T-cell (primary cell): Measurements from ENCODE around the gene MEPE. TPM values are rescaled to one million over a fixed set of nuclear protein-coding genes. Genes with fewer than 3 reads are reported as not detected.

Source experiments
- ATAC-seq, 4 experiments: fragments of 200-7000 bp in 3 of 4; fragments of 150-1000 bp in 1 of 4; cut with Tn5 transposase; replicated peaks in 1 of 4; 1 replicate in 3 of 4; 2 replicates in 1 of 4; pipeline ENCODE4 v1.10.0; 2021; ENCODE audit warnings: moderate library complexity in 3 of 4, mild to moderate bottlenecking in 2 of 4, moderate number of reproducible peaks in 1 of 4
- CTCF ChIA-PET, 2 donors: fragments of 300-600 bp; sonication (Branson Sonifier 250); formaldehyde crosslinking; loops; one replicate each; lab custom pipeline; 2022; ENCODE audit warnings: antibody characterized with exemption in 2 of 2; lab: Charles Lee
- POLR2A ChIA-PET, 2 donors: fragments of 300-600 bp; sonication (Branson Sonifier 250); formaldehyde crosslinking; loops; one replicate each; lab custom pipeline; 2022; ENCODE audit warnings: antibody characterized with exemption in 2 of 2; lab: Charles Lee
- DNase-seq, 35 experiments: peaks; one replicate each; pipeline versions ENCODE4 v3.0.0 to v3.0.0-alpha.2; 2013 to 2023
- H3K27ac ChIP-seq: one replicate; pipeline ENCODE4 v1.5.1; 2013; ENCODE audit warnings: low read length
- H3K27me3 ChIP-seq, 2 experiments: replicated peaks in 1 of 2; 1 replicate in 1 of 2; 2 replicates in 1 of 2; pipeline versions ENCODE4 v1.6.1 to v1.7.0; 2013; ENCODE audit warnings: low read length in 1 of 2, mixed read lengths in 1 of 2; ENCODE audit not compliant: control insufficient read depth in 2 of 2, insufficient read depth in 2 of 2; ENCODE audit errors: extremely low read depth in 1 of 2
- H3K36me3 ChIP-seq, 2 donors: 1 replicate in 1 of 2; 2 replicates in 1 of 2; pipeline versions ENCODE4 v1.6.1 to v1.7.0; 2013; ENCODE audit warnings: low read length in 1 of 2; ENCODE audit not compliant: control insufficient read depth in 2 of 2, insufficient read depth in 1 of 2; ENCODE audit errors: extremely low read depth in 1 of 2
- H3K4me1 ChIP-seq, 2 experiments: 1 replicate in 1 of 2; 2 replicates in 1 of 2; pipeline versions ENCODE4 v1.6.1 to v1.7.0; 2013; ENCODE audit warnings: low read length in 2 of 2, mixed read lengths in 1 of 2; ENCODE audit not compliant: insufficient read depth in 2 of 2, control insufficient read depth in 1 of 2; ENCODE audit errors: extremely low read depth in 1 of 2
- H3K4me3 ChIP-seq, 2 donors: 1 replicate in 1 of 2; 2 replicates in 1 of 2; pipeline versions ENCODE4 v1.5.1 to v1.7.0; 2013; ENCODE audit warnings: mild to moderate bottlenecking in 2 of 2, low read length in 1 of 2, moderate library complexity in 1 of 2; ENCODE audit not compliant: control insufficient read depth in 1 of 2; ENCODE audit errors: extremely low read depth in 1 of 2
- H3K9me3 ChIP-seq: 2 replicates; pipeline ENCODE4 v1.7.0; 2013
- H3K27ac Mint-ChIP-seq, 2 donors: one replicate each; pipeline ENCODE4 v1.8.0; 2020 to 2021; ENCODE audit warnings: mild to moderate bottlenecking in 2 of 2, mixed read lengths in 2 of 2
- H3K27me3 Mint-ChIP-seq, 2 donors: one replicate each; pipeline ENCODE4 v1.8.0; 2021 to 2022; ENCODE audit warnings: mixed read lengths in 2 of 2
- H3K36me3 Mint-ChIP-seq: one replicate; pipeline ENCODE4 v1.8.0; 2021; ENCODE audit warnings: mixed read lengths
- H3K4me1 Mint-ChIP-seq, 3 donors: one replicate each; pipeline ENCODE4 v1.8.0; 2020 to 2022; ENCODE audit warnings: mixed read lengths in 3 of 3, mild to moderate bottlenecking in 1 of 3
- H3K4me3 Mint-ChIP-seq, 3 donors: one replicate each; pipeline ENCODE4 v1.8.0; 2020 to 2022; ENCODE audit warnings: mild to moderate bottlenecking in 3 of 3, mixed read lengths in 3 of 3, moderate library complexity in 3 of 3
- H3K9me3 Mint-ChIP-seq, 3 donors: one replicate each; pipeline ENCODE4 v1.8.0; 2020 to 2022; ENCODE audit warnings: mixed read lengths in 3 of 3
- WGBS: methylation state at CpG from one replicate; pipeline ENCODE4 v1.1.5; 2013; ENCODE audit warnings: missing lambda C conversion rate; ENCODE audit not compliant: insufficient coverage; 5-methylcytosine and 5-hydroxymethylcytosine counted together
- total RNA-seq, 35 experiments: library from RNA in 6 of 35; stranded (reverse) in 6 of 35; fragments of 120-200 nt in 1 of 35; gene quantifications; one replicate each; pipeline versions ENCODE4 v1.2.1 to v1.2.4 and lab custom pipeline; 2013 to 2026

The MEPE gene
- total RNA-seq, 5 donors from 2014 or later (not counting 1 experiment from before 2014, with no cell fraction given), result not detected

GRCh38 chr4:87804871-87805270 lies 27.9 kb upstream of the MEPE start:
- ChIA-PET POLR2A (no interaction called here), CTCF (no interaction called here)
- Histone ChIP-seq H3K27me3 (no peaks in the 10 kb centered on the region), H3K36me3 (no peaks in the 10 kb centered on the region), H3K27ac (no peak overlapping the region), H3K4me1 (no peaks in the 10 kb centered on the region), H3K4me3 (no peak overlapping the region), H3K9me3 (no peaks in the 10 kb centered on the region)
- Mint-ChIP-seq H3K27ac (no peak overlapping the region), H3K4me1 (no peaks in the 10 kb centered on the region), H3K36me3 (no peaks in the 10 kb centered on the region), H3K27me3 (no peaks in the 10 kb centered on the region), H3K9me3 (no peaks in the 10 kb centered on the region), H3K4me3 (no peak overlapping the region)
- WGBS, result no CpG with 5 or more reads among the region's 2 CpGs
- ATAC-seq, result no peak
- DNase-seq, result no peak

- Histone ChIP-seq H3K9me3 (no peaks in the 10 kb centered on the region), H3K27me3 (no peaks in the 10 kb centered on the region), H3K36me3 (no peaks in the 10 kb centered on the region), H3K27ac (no peak overlapping the region), H3K4me1 (no peaks in the 10 kb centered on the region), H3K4me3 (no peak overlapping the region)
- POLR2A ChIA-PET, result no interaction called here
- ATAC-seq, result no peak
- no peak for DNase-seq
- Mint-ChIP-seq H3K36me3 (no peaks in the 10 kb centered on the region), H3K4me3 (no peak overlapping the region), H3K4me1 (no peaks in the 10 kb centered on the region), H3K27me3 (no peaks in the 10 kb centered on the region), H3K27ac (no peak overlapping the region), H3K9me3 (no peaks in the 10 kb centered on the region)
- WGBS, result no CpG with 5 or more reads among the region's 2 CpGs
- CTCF ChIA-PET, result no interaction called here
Observed at GRCh38 chr4:87805971-87806370, 26.8 kb upstream of the MEPE start.

- no peaks in the 10 kb centered on the region for H3K27me3 ChIP-seq
- no peaks in the 10 kb centered on the region for H3K9me3 ChIP-seq
- H3K27ac ChIP-seq, result no peak overlapping the region
- DNase-seq, result no peak
- ATAC-seq, result no peak
- H3K27me3 Mint-ChIP-seq, result no peaks in the 10 kb centered on the region
- no peak overlapping the region for H3K27ac Mint-ChIP-seq
- no peaks in the 10 kb centered on the region for H3K4me1 Mint-ChIP-seq
- H3K4me1 ChIP-seq, result no peaks in the 10 kb centered on the region
- peaks cover 0 to 5% (median 0%) of the 10 kb centered on the region in 3 donors for H3K9me3 Mint-ChIP-seq
- H3K36me3 Mint-ChIP-seq, result no peaks in the 10 kb centered on the region
- 100% methylated on average over 1 of the region's 3 CpGs for WGBS
- CTCF ChIA-PET, result no interaction called here
- H3K4me3 ChIP-seq, result no peak overlapping the region
- H3K4me3 Mint-ChIP-seq, result no peak overlapping the region
- no peaks in the 10 kb centered on the region for H3K36me3 ChIP-seq
- POLR2A ChIA-PET, result no interaction called here
Observed at GRCh38 chr4:87806520-87806919, 26.2 kb upstream of the MEPE start.

- H3K27me3 ChIP-seq, result no peaks in the 10 kb centered on the region
- H3K4me3 Mint-ChIP-seq, result no peak overlapping the region
- H3K4me1 ChIP-seq, result no peaks in the 10 kb centered on the region
- H3K4me3 ChIP-seq, result no peak overlapping the region
- H3K4me1 Mint-ChIP-seq, result no peaks in the 10 kb centered on the region
- POLR2A ChIA-PET, result no interaction called here
- ATAC-seq (no peak), DNase-seq (no peak)
- H3K9me3 Mint-ChIP-seq, result peaks cover 0 to 5% (median 0%) of the 10 kb centered on the region in 3 donors
- WGBS, result no CpG with 5 or more reads among the region's 3 CpGs
- no peaks in the 10 kb centered on the region for H3K36me3 Mint-ChIP-seq
- CTCF ChIA-PET, result no interaction called here
- H3K27ac Mint-ChIP-seq, result no peak overlapping the region
- no peak overlapping the region for H3K27ac ChIP-seq
- H3K36me3 ChIP-seq, result no peaks in the 10 kb centered on the region
- H3K9me3 ChIP-seq, result no peaks in the 10 kb centered on the region
- no peaks in the 10 kb centered on the region for H3K27me3 Mint-ChIP-seq
Observed at GRCh38 chr4:87807402-87807801, 25.4 kb upstream of the MEPE start.

- Mint-ChIP-seq H3K4me3 (no peak overlapping the region), H3K27ac (no peak overlapping the region), H3K9me3 (peaks cover 0 to 5% (median 0%) of the 10 kb centered on the region in 3 donors), H3K36me3 (no peaks in the 10 kb centered on the region), H3K27me3 (peaks cover 1 to 5% of the 10 kb centered on the region in 2 donors), H3K4me1 (no peaks in the 10 kb centered on the region)
- H3K9me3 ChIP-seq, result no peaks in the 10 kb centered on the region
- H3K27ac ChIP-seq, result no peak overlapping the region
- no peak overlapping the region for H3K4me3 ChIP-seq
- H3K27me3 ChIP-seq, result no peaks in the 10 kb centered on the region
- ChIA-PET POLR2A (no interaction called here), CTCF (no interaction called here)
- H3K36me3 ChIP-seq, result no peaks in the 10 kb centered on the region
- no peak for ATAC-seq
- no peaks in the 10 kb centered on the region for H3K4me1 ChIP-seq
- no peak for DNase-seq
- WGBS, result no CpG with 5 or more reads among the region's 2 CpGs
Observed at GRCh38 chr4:87811977-87812376, 20.8 kb upstream of the MEPE start.

GRCh38 chr4:87819281-87819919 lies 13.4 kb upstream of the MEPE start:
- Mint-ChIP-seq H3K27me3 (peaks cover 14 to 36% of the 10 kb centered on the region in 2 donors), H3K4me1 (no peaks in the 10 kb centered on the region), H3K4me3 (no peak overlapping the region), H3K36me3 (no peaks in the 10 kb centered on the region), H3K9me3 (no peaks in the 10 kb centered on the region), H3K27ac (no peak overlapping the region)
- no peaks in the 10 kb centered on the region for H3K9me3 ChIP-seq
- CTCF ChIA-PET, result no interaction called here
- H3K4me1 ChIP-seq, result no peaks in the 10 kb centered on the region
- WGBS, result 78% methylated on average over 3 of the region's 8 CpGs
- no peak overlapping the region for H3K27ac ChIP-seq
- POLR2A ChIA-PET, result no interaction called here
- no peak for DNase-seq
- ATAC-seq, result no peak
- no peak overlapping the region for H3K4me3 ChIP-seq
- H3K27me3 ChIP-seq, result peaks cover 0 to 12% of the 10 kb centered on the region in 2 experiments
- H3K36me3 ChIP-seq, result no peaks in the 10 kb centered on the region

GRCh38 chr4:87823200-87823599 lies 9.6 kb upstream of the MEPE start:
- 66% methylated on average over 3 of the region's 4 CpGs for WGBS
- no peak for DNase-seq
- POLR2A ChIA-PET, result no interaction called here
- Histone ChIP-seq H3K9me3 (no peaks in the 10 kb centered on the region), H3K36me3 (no peaks in the 10 kb centered on the region), H3K27ac (no peak overlapping the region), H3K27me3 (peaks cover 0 to 12% of the 10 kb centered on the region in 2 experiments), H3K4me3 (no peak overlapping the region), H3K4me1 (no peaks in the 10 kb centered on the region)
- H3K4me3 Mint-ChIP-seq, result no peak overlapping the region
- CTCF ChIA-PET, result no interaction called here
- H3K4me1 Mint-ChIP-seq, result no peaks in the 10 kb centered on the region
- H3K36me3 Mint-ChIP-seq, result no peaks in the 10 kb centered on the region
- H3K27me3 Mint-ChIP-seq, result peaks cover 13 to 27% of the 10 kb centered on the region in 2 donors
- no peak overlapping the region for H3K27ac Mint-ChIP-seq
- no peaks in the 10 kb centered on the region for H3K9me3 Mint-ChIP-seq
- no peak for ATAC-seq
